KBM-7 (cell line): ENCODE data around the gene KCNT2.
A peak's percentile ranks its signal among the peaks of the same experiment; 100 is the strongest.
"Not testable (repeated sequence)": the region's sequence is repeated elsewhere in the genome, so short reads cannot be mapped to it uniquely, and the experiment has no call there.

Experiments used
- DNase-seq: peaks from one replicate; pipeline ENCODE4 v3.0.0-alpha.2; 2015
- in situ Hi-C: fragments of 300-500 bp; cut with MboI; formaldehyde crosslinking; loops from 2 replicates; pipeline ENCODE4 v1.14.3; 2020; ENCODE audit warnings: low sequenced_read_pairs, low pct_unique_long_range_greater_than_20kb, mixed read lengths

Gene KCNT2

GRCh38 chr1:196608390-196609369 lies at the start of gene KCNT2:
KCNT2 (minus strand) TSS chr1:196608440; CDS start chr1:196608309, 131 bp downstream.
- in situ Hi-C loops = no loop called here
- no peak for DNase-seq

DNA sequence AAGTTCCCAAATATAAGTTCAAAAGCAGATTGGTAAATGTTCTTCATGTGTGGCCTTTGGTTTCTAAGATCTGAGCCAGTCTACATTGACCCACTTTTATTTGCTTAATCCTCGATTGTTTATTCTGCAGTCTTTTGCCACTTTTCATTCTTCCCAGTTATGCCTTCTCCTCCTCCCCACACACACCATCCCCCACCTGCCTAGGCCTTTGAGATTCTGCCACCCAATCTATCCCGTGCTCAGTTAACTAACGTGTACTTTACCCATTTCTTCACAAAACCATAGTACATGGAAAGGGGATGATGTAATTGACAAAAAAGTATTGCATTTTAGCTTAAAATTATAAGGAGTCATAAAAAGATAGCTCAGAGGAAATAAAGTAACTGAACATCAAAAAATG lies 47.3 kb upstream of the KCNT2 start:
- in situ Hi-C loops = loop anchor here (25.0 kb wide), 1 partner anchor 293 kb away; no protein-coding TSS in a partner anchor
- no peak for DNase-seq

GRCh38 chr1:196655071-196655470 lies 46.8 kb upstream of the KCNT2 start:
- DNase-seq = no peak
- in situ Hi-C loops = loop anchor here (25.0 kb wide), 1 partner anchor 293 kb away; no protein-coding TSS in a partner anchor

GRCh38 chr1:196654271-196654670 lies 46.0 kb upstream of the KCNT2 start:
- in situ Hi-C loops = loop anchor here (25.0 kb wide), 1 partner anchor 292 kb away; no protein-coding TSS in a partner anchor
- DNase-seq = no peak

- DNase-seq = peak; percentile 91
- in situ Hi-C loops = loop anchor here (25.0 kb wide), 1 partner anchor 289 kb away; no protein-coding TSS in a partner anchor
Observed at GRCh38 chr1:196651637-196652215, 43.5 kb upstream of the KCNT2 start, which contains the start of gene CFH. CFH (plus strand) TSS chr1:196652043; CDS start chr1:196652118, 75 bp downstream.

- in situ Hi-C loops = loop anchor here (25.0 kb wide), 1 partner anchor 289 kb away; no protein-coding TSS in a partner anchor
- no peak for DNase-seq
Observed at GRCh38 chr1:196651079-196651478, 42.8 kb upstream of the KCNT2 start.

DNA sequence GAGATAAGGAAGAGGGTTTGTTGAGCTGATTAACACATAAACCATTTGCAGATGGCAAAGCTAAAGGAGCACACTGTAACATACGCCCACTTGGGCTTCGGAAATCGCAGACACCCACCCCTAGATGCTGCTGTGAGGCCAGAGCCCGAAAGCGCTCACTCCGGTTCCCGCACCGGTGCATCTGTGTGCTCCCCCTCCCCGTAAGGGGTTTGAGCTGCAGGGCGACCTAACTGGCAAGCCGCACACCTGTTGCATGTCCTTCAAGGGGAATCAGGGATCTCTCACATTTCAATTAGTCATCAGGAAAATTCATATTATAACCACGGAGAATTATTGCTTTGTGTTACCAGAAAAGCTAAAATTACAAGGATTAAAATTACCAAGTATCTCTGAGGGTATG lies 42.2 kb upstream of the KCNT2 start:
- in situ Hi-C loops = loop anchor here (25.0 kb wide), 1 partner anchor 288 kb away; no protein-coding TSS in a partner anchor
- DNase-seq = no peak

- no peak for DNase-seq
- in situ Hi-C loops = loop anchor here (25.0 kb wide), 1 partner anchor 288 kb away; no protein-coding TSS in a partner anchor
Observed at GRCh38 chr1:196649990-196650389, 41.8 kb upstream of the KCNT2 start.

GRCh38 chr1:196640976-196641375 lies 32.7 kb upstream of the KCNT2 start:
- in situ Hi-C loops = no loop called here
- DNase-seq = no peak

DNA sequence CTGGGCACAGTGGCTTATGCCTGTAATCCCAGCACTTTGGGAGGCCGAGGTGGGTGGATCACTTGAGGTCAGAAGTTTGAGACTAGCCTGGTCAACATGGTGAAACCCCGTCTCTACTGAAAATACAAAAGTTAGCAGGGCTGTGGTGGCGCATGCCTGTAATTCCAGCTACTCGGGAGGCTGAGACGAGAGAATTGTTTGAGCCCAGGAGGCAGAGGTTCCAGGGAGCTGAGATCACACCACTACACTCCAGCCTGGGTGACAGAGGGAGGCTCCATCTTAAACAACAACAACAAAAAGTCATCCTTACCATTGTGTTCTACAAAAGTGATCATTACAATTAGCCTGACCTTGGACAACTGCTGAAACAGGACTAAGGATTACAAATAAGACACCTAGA lies 31.1 kb upstream of the KCNT2 start:
- DNase-seq, in situ Hi-C loops: not testable (repeated sequence)

DNA sequence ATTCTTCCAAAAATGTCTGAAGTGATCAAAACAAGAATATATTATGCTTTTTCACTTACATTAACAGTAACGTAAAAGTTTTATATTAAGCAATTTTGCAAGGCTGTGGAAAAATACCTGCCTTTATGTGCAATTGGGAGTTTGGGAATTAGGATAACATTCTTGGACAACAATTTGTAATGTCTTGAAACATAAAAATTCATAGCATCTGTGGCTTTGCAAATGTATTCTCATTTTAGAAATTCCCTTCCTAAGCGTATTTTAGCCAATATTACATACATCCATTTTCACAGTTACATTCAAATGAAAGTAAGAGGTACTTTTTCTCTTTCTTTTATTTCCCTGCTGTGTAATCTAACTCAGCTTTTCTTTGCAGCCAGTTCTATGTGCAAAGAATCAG lies 30.2 kb upstream of the KCNT2 start:
- in situ Hi-C loops = no loop called here
- no peak for DNase-seq

GRCh38 chr1:196637606-196638005 lies 29.4 kb upstream of the KCNT2 start:
- DNase-seq = no peak
- in situ Hi-C loops = no loop called here

- DNase-seq = no peak
- in situ Hi-C loops = no loop called here
Observed at GRCh38 chr1:196628838-196629237, 20.6 kb upstream of the KCNT2 start.

GRCh38 chr1:196623079-196623478 lies 14.8 kb upstream of the KCNT2 start:
- in situ Hi-C loops = no loop called here
- DNase-seq = no peak

GRCh38 chr1:196619721-196620120 lies 11.5 kb upstream of the KCNT2 start:
- no peak for DNase-seq
- in situ Hi-C loops = no loop called here

- DNase-seq = no peak
- in situ Hi-C loops = no loop called here
Observed at GRCh38 chr1:196611873-196612272, 3.6 kb upstream of the KCNT2 start.

- no peak for DNase-seq
- in situ Hi-C loops = no loop called here
Observed at GRCh38 chr1:196609370-196609737, 1.1 kb upstream of the KCNT2 start.

DNA sequence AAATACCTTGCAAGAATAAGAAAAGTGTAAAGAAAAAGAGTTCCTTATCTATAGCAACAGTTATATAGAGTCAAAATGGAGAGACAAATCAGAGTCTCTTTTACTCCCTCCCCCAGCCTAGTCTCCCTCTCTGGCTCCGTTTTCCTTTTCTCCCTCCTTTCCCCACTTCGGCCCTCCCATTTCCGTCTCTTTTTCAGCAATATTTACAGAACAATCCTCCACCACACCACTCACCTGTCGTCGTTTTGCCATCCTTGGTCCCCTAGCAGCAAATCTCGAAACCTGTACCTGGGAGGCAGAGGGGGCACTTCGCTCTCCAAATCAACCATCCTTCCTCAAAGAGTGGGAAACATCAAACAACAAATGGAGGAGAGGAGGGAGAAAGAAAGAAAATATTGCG lies 259 bp downstream of the KCNT2 start:
- in situ Hi-C loops = no loop called here
- DNase-seq = no peak

GRCh38 chr1:196603651-196604050 lies 4.6 kb downstream of the KCNT2 start:
- in situ Hi-C loops = no loop called here

More at GRCh38 chr1:196603651-196604050, 4.6 kb downstream of the KCNT2 start:
- no peak for DNase-seq
